Muscle of back (tissue), 11 donors: ENCODE results near the gene LYRM2. TPM values are rescaled to one million over a fixed set of nuclear protein-coding genes. Genes with fewer than 3 reads are reported as not detected.

Experiments used
- DNase-seq, 3 donors: peaks; one replicate each; pipeline versions ENCODE4 v3.0.0 to v3.0.0-alpha.2; 2013
- polyA plus RNA-seq, 10 donors: library from polyadenylated mRNA; unstranded; fragments of 120-200 nt; gene quantifications; one replicate each; pipeline ENCODE4 v1.2.1, GENCODE V29; 2013; ENCODE audit not compliant: insufficient read length in 10 of 10

LYRM2 gene
- polyA plus RNA-seq, 10 donors, result 21.7 to 35.8 (median 27.7) TPM

DNA sequence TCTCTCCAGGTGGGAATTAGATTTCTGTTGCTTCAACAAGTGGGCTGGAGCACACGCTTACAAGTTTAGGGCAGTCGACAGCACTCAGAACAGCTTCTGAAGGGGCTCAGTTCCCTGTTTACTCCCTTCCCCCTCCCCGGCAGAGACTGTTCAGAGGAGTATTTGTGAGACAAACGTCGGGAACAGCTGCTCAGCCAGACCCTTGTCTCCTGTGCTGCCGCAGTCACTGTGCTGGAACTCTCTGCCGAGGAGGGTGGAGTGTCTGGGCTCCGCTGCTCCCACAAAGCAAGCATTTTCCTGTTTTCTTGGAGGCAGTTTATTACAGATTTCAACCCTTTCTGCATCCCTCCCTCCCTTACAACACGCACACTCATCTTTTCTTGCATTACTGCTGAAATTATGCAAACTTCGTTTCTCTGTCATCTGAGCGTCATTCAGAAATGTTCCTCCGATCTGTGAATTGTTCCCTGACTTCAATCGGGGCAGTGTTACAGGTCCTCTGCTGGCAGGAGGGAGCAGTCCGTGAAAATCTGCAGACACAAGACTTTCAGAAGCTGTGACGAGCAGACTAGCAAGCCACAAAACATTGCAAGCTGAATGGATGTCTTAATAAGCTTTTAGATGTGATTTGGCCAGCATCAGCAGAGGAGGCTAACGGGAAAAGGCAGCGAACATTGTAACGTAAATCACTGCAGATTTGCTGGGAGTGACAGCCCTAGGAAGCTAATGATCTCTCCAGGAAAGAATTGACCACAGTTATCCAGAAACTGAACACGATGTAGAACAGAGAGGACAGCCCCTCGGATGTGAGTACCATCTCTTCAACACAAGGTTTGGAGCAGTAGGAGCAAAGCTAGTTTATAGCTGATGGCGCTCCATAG, 76.2 kb downstream of the LYRM2 start:
- DNase-seq, result peak; percentile 12 to 59 (median 31)

DNA sequence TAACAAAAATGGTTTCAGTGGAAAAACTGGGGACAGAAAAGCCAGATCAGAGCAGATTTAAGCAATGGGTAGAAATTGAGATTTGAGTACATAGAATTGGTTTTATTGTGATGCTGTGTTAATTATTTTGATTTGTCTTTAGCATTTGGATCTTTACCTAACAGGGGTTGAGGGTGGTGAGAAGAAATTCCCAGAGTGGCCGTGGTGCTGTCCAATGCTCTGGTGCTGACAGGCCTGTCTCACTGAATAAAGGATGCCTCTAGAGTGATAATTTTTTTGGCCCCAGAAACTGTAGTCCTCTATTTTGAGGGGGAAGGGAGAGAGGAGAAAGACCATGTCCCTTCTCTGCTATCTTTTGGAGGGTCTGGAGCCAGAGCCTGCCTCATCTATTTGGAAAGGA, 79.1 kb downstream of the LYRM2 start:
- DNase-seq, result no peak

DNA sequence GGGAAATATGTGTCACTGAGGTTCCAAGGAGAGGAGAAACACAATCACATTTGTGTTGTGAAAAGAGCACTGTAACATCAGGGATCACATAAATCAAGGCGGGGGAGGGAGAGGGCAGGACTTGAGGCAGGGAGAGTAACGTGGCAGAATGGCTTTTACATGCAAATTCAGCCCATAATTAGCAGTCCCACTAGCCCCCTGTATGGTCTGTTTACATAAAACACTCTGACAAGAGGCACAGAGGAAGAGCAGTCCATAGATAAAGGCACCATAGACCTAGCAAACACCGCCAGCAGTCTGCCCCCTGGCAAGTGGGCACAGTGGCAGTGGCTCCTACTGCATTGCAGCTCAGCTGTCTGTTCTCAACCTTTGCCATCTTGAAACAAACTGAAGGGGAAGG, 82.7 kb downstream of the LYRM2 start:
- no peak for DNase-seq

DNA sequence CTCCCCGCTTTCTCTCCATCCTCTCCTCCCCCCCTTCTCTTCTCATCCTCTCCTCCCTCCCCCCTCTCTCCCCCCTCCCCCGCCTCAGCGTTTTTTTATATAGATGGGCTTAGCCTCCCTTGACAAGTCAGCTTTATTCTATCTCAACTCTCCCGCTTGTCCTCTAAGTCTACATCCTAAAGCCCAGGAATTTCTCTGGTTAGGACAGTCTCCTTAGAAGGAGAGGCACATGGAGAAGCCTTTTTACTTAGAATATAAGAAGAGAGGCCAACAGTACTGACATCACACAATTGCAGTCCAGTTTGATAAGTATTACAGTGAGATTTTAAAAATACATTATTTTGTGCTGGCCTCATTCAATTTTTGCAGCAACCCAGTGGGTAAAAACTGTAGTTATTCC, 83.5 kb downstream of the LYRM2 start:
- no peak for DNase-seq

DNA sequence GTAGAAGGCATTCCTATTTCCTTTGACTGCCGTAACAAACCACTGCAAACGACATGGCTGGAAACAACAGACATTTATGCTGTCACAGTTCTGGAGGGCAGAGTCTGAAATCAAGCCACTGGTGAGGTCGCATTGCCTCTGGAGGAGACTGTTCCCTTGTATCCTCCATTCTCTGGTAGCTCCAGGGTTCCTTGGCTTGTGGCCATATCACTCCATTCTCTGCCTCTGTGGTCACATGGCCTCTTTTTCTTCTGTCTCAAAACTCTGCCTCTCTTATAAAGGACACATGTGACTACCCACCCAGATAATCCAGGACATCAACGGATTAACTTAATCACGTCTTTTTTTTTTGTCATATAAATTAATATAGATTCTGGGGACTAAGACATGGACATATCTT, 84.4 kb downstream of the LYRM2 start:
- DNase-seq, result no peak

DNA sequence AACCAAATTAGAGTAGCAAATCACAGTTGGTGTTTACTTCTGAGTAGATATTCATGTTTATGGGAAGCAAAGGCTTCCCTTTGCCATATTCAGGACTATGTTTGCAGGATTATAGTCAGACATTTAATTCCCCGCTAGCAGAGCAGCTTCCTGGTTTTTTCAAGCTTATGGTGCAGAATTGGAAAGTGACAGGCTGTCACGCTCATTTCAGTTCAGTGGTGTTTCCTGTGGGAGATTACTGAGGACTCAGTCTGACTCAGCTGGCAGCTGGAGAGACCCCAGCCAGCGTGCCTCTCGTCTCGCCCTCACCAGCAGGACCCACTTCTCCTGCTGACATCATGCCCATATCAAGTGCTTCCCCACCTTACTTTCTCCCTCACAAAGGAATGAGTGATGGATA, 85.1 kb downstream of the LYRM2 start:
- DNase-seq, result no peak

DNA sequence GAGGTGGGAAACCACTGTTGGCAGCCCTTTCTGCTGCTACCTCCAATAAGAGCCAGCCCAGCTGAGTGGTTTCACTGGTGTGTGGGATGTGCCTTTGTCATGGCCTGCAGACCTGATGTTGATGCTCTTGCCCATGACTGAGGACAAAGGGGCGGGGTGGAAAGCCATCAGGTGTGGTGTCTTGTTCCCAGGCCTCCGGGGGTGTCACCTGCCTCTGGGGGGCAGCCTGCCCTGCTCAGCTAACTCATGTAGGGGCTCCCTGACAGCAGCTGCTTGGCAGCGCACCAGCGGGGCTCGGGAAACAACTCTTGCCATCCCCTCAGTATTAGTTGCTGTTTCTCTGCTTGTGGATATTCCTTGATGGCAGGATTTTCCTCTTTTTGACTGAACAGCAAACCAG, 91.3 kb downstream of the LYRM2 start:
- DNase-seq, result no peak

DNA sequence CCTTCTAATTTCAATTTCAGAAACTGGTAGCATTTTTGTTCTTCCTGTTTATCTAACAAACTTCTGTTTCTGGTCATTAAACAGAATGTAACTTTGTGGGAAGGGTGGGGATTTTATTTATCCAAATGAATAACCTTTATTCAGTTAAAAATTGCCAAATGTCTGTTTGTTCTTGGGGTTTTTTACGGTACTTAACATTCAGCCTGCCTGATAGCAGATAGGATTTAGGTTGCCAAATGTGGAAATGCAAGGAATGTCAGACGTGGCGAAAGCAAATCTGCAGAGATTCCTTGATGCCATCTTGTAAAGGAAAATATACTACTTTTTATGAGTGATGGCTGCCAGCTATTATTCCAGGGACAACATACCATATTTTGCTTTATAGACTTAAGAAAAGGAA, 95.7 kb downstream of the LYRM2 start:
- no peak for DNase-seq

DNA sequence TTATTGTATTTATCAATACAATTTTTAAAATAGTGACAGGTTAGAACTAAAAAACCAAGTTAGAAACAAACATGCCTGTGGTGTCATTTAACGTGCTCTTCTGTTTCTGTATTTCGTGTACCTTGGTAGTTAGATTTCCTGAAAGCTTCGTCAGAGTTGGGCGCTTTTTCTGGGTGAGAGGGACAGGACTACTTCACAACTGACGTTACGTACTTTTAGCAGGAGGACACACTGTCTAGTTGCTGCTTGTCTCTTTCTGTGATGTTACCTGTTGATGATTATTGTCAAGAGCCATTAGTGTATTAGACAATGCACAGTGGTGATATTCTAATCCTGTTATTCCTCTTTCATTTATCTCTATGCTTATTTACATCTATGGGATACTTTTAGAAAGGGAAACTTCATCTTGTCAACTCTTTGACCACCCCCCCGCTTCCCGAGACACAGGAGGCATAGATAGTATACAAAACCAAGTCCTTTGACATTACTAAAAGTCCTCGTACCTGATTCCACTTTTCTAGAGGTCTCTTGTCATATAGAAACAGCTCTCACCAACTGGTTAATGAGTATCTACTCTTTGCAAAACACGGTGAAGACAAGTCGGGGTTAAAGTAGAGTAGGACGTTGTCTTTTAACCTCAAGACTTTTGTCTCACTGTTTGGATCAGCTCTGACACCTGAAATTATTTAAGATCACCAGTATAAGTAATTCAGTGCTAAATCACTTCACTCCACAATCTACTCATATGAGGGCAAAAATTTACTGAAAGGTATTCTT, 96.3 kb downstream of the LYRM2 start:
- DNase-seq, result no peak

DNA sequence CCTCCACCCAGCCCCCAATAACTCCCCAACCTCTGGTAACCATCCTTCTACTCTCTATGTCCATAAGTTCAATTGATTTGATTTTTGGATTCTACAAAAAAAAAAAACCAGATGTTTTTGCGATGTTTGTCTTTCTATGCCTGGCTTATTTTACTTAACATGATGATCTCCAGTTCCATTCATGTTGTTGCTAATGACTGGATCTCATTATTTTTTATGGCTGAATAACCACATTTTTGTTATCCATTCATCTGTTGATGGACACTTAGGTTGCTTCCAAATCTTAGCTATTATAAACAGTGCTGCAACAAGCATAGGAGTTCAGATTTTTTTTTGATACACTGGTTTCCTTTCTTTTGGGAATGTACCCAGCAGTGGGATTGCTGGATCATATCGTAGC, 98.8 kb downstream of the LYRM2 start:
- no peak for DNase-seq

DNA sequence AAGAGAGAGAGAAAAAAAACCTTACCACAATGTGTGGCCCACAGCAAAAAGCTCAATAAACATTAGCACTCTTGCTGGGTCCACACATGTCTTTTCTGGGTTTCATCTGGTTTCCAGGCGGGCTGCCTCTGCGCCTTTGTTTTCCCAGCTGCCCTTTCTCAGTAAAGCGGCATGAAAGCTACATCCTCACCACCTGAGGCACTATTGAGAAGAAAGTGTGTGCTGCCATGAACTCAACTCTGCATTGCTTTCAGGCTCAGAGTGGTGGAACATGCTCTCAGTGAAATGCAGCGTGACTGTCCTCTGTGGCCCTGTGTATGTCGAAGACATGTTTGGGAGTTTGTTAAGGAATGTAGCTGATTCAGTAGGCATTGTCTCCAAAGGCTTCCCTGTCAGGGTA, 102.3 kb downstream of the LYRM2 start:
- DNase-seq, result no peak

DNA sequence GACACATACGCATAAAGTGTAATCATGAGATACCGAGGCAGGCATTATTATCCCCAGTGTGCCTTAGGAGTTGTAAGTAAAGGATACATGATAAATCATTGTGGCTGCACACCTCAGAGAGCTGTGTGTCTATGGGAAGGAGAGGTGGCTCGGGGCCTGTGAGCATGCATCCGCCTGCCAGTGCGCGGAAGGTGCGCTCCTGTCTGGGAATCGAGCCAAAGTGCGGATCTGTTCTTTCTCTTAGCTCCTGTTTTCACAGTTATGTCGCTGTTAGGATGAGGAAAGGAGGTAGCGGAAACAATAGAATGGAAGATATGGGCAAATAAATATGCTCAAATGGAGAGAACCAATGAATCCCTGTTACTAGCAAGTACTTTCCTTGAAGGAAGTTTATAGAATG, 107.6 kb downstream of the LYRM2 start:
- DNase-seq, result no peak

DNA sequence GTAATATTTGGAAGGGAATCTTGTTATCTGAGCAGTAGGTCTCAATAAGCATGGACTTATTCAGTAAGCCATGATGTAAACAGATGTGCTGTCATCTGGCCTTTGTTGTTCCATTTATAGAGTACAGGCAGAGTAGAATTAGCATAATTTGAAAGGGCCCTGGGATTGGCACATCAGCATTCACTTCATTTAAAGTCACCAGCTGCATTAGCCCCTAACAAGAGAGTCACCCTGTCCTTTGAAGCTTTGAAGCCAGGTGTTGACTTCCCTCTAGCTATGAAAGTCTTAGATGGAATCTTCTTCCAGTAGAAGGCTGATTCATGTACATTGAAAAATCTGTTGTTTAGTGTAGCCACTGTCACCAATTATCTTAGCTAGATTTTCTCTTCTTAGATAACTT, 109.7 kb downstream of the LYRM2 start:
- no peak for DNase-seq

DNA sequence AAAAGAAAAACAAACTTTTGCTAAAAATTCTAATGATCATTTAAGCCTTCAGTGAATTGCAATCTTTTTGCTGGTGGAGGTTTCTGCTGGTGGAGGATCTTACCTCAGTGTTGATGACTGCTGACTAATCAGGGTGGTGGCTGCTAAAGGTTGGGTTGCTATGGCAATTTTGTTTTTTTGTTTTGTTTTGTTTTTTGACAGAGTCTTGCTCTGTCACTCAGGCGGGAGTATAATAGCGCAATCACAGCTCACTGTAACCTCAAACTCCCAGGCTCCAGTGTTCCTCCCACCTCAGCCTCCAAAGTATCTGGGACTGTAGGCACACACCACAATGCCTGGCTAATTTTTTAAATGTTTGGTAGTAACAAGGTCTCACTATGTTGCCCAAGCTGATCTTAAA, 110.9 kb downstream of the LYRM2 start:
- DNase-seq, result no peak

DNA sequence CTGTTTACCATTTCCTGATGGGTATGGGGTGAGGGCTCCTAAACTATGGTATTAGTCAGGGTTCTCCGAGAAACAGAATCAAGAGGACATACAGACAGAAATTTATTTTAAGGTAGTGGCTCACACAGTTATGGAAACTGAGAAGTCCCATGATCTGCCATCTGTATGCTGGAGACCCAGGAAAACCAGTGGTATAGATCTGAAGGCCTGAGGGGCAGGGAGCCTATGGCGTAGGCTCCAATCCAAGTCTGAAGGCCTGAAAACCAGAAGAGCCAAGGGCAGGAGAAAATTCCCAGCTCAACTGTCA, 112.0 kb downstream of the LYRM2 start:
- DNase-seq, result no peak

DNA sequence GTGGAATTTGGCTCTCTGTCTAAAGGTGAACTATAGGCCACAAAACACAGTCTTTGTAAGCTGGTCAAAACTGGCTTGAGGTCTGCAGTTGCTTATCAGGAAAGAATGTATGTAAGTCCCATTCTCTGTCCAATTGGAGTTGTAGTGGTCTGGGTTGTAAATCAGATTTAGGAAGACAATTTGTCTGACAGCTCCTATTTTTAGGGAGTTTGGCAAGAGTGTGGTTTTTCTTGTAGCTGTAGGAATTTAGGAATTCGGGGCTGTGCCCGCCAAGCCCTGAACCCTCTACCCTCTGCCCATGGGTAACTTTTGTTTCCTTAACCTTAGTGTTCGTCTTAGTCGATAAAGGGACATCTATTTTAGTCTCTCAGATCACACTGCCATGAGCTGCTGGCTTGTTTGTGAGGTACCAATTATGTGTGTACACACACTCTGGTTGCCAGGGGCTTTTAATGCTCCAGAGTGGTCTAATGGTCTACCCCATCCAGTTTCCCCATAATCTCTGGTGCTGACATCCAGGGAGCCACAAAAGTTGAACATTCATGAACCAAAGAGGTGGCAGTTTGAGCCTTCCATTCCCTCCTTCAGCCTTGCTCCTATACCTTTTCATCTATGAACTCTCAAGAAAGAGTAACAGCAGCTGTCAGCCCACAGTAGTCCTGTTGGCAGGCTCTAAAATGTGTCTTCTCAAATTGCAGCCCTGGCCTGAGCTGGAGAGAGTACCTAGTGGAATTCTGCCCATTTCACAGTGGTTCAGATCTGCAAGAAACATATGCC, 112.6 kb downstream of the LYRM2 start:
- no peak for DNase-seq

DNA sequence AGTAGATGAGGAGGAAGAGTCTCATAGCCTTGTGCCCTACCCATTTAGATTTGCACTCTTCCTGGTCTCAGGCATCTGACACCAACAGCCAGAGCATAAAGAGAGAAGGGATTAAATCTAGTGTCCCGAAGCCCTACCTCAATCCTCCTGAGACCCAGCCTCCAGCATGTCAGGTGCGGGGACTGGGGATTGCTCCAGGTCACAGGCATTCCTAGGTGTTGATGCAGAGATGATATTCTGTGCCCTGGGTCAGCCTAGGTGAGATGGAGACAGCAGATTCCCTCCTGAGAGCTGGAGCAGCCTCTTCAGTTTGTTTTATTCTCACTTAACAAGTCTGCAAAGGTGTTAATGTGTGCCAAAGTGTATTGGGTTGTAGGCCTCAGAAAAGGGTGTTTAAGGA, 115.8 kb downstream of the LYRM2 start:
- no peak for DNase-seq

DNA sequence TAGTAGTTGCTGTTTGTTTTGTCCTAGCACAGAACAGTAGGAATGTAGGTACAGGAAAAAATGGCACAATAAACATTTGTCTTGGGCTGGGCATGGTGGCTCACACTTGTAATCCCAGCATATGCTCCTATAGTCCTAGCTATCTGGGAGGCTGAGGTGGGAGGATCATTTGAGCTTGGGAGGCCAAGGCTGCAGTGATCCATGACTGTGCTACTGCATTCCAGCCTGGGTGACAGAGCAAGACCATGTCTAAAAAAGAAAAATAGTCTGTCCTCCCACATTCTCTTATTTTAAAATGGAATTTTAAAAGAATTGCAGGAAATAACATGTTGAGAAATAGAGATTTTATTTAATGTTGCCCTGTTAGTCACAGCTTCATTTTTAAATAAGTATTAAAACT, 117.8 kb downstream of the LYRM2 start:
- no peak for DNase-seq

DNA sequence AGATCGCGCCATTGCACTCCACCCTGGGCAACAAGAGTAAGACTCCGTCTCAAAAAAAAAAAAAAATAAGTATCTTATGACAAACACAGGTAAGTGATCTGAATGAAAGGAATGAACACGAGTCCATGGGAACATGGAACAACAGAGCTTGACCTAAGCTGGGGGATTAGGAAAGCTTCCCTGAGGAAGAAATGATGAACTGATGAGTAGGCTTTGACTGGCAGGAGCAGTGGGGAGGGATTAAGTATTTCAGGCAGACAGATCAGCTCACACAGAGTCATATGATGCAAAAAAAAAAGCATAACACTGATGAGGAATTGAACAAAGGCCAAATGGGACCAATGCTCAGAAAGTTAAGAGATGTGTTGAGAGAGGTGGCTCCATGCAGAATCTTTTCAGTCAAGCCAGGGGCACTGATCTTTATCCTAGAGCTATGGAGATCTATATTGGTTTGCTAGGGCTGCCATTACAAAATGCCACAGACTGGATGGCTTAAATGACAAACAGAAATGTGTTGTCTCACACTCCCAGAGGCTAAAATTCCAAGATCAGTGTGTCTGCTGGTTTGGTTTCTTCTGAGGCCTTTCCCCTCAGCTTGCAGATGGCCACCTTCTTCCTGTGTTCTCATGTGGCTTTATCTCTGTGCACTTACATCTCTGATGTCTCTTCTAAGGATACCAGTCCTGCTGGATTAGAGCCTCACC, 120.0 kb downstream of the LYRM2 start:
- DNase-seq, result no peak
